ENCODE measurements around the gene TPP1.

DNA sequence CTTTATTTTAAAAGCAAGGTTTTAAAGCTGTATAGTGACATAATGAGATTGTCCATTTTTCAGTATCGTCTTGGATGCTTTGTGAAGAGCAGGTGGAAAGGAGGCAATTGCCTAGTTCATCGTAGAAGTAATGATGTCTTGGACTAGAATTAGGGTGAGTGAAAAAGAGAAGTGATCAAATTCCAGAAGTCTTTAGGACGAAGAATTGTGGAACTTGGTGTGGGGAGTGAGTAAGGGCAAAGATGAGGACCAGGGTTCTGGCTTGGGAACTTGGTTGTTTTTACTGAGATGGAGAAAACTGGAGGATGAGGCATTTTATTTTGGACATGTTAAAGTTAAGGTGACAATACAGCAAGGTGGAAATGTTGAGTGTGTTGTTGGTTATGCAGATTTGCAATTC is 14.4 kb downstream of the TPP1 start:
- TF ChIP-seq CTCF (conservative IDR thresholded peaks at IDR 0.05 in 1 of 2, IDR thresholded peaks at IDR 0.05 in 1 of 2; ENCODE audit: low read depth in 1 of 2, low read length in 2 of 2) (no peak), EZH2 (IDR thresholded peaks at IDR 0.05; ENCODE audit: low read length, missing control alignments) (no peak)
